Measurements from ENCODE around the gene RNF13.

GRCh38 chr3:149808209-149808829 is 4.7 kb upstream of the RNF13 start:
- TF ChIP-seq SP1 (CRISPR knock-in tag; conservative IDR thresholded peaks at IDR 0.05) (no peak), NFYB (CRISPR knock-in tag; conservative IDR thresholded peaks at IDR 0.05; ENCODE audit: low read depth) (no peak), ELF4 (CRISPR knock-in tag; IDR thresholded peaks at IDR 0.05; ENCODE audit: low read depth) (no peak), ZNF281 (CRISPR knock-in tag; IDR thresholded peaks at IDR 0.05) (no peak), USF2 (CRISPR knock-in tag; IDR thresholded peaks at IDR 0.05) (no peak), CTCF (IDR thresholded peaks at IDR 0.05) (peak; percentile 56; the same call in 1 of the 2 replicates), FOXP1 (CRISPR knock-in tag; IDR thresholded peaks at IDR 0.05; ENCODE audit: borderline replicate concordance) (no peak), JUN (CRISPR knock-in tag; IDR thresholded peaks at IDR 0.05) (no peak), RELA (CRISPR knock-in tag; IDR thresholded peaks at IDR 0.05; ENCODE audit: borderline replicate concordance) (no peak), KAT7 (CRISPR knock-in tag; IDR thresholded peaks at IDR 0.05; ENCODE audit: borderline replicate concordance) (no peak), FOXJ3 (CRISPR knock-in tag; IDR thresholded peaks at IDR 0.05; ENCODE audit: borderline replicate concordance) (no peak), ZNF671 (CRISPR knock-in tag; IDR thresholded peaks at IDR 0.05) (no peak)

Data from WTC11 (cell line).